ENCODE measurements around the gene AURKAIP1.
A peak's percentile ranks its signal among the peaks of the same experiment; 100 is the strongest.

Gene AURKAIP1

GRCh38 chr1:1328254-1328653 is 46.8 kb downstream of the AURKAIP1 start:
- no peak for DNase-seq (ENCODE audit: low read depth, low spot score)
- ChIA-PET POLR2A (no interaction called here), CTCF (no interaction called here)
- no peak overlapping the region for H3K4me3 ChIP-seq (ENCODE audit: low read depth, low read length)
- no peak for TF ChIP-seq CTCF (IDR thresholded peaks at IDR 0.05; ENCODE audit: insufficient read depth, low read length, missing control alignments)

GRCh38 chr1:1327291-1327690 is 47.7 kb downstream of the AURKAIP1 start:
- H3K4me3 ChIP-seq (ENCODE audit: low read depth, low read length): no peak overlapping the region
- ChIA-PET CTCF (interaction anchor here (2.7 kb wide), 1 partner anchor 45 kb away, joined by 12 read pairs; no protein-coding TSS in a partner anchor), POLR2A (no interaction called here)
- DNase-seq (ENCODE audit: low read depth, low spot score): no peak
- TF ChIP-seq CTCF (IDR thresholded peaks at IDR 0.05; ENCODE audit: insufficient read depth, low read length, missing control alignments): no peak

- no peak for DNase-seq (ENCODE audit: low read depth, low spot score)
- peak overlapping the region; percentile 23 for H3K4me3 ChIP-seq (ENCODE audit: low read depth, low read length)
- POLR2A ChIA-PET: no interaction called here
- CTCF ChIA-PET: interaction anchor here (0.8 to 2.7 kb wide), 4 partner anchors 8 to 46 kb away, joined by 3 to 12 read pairs (median 4); no protein-coding TSS in a partner anchor
- no peak for TF ChIP-seq CTCF (IDR thresholded peaks at IDR 0.05; ENCODE audit: insufficient read depth, low read length, missing control alignments)
These were observed 48.9 kb downstream of the AURKAIP1 start for GRCh38 chr1:1326075-1326605.

GRCh38 chr1:1325288-1326074 is 49.5 kb downstream of the AURKAIP1 start:
- H3K4me3 ChIP-seq (ENCODE audit: low read depth, low read length): peak overlapping the region; percentile 86
- no peak for TF ChIP-seq CTCF (IDR thresholded peaks at IDR 0.05; ENCODE audit: insufficient read depth, low read length, missing control alignments)
- DNase-seq (ENCODE audit: low read depth, low spot score): no peak
- POLR2A ChIA-PET: no interaction called here
- CTCF ChIA-PET: interaction anchor here (0.8 to 2.7 kb wide), 4 partner anchors 9 to 47 kb away, joined by 3 to 12 read pairs (median 4); no protein-coding TSS in a partner anchor

GRCh38 chr1:1324524-1325287 is 50.3 kb downstream of the AURKAIP1 start, which contains the start of the genes CPTP and INTS11:
Gene CPTP (plus strand): TSS chr1:1324802. CDS start chr1:1326911, 2,109 bp downstream.
Gene INTS11 (minus strand): TSS chr1:1324660. CDS start chr1:1324608, 52 bp downstream.
- peak within 1 kb of the TSS; percentile 86 for H3K4me3 ChIP-seq (ENCODE audit: low read depth, low read length)
- DNase-seq (ENCODE audit: low read depth, low spot score): no peak
- TF ChIP-seq CTCF (IDR thresholded peaks at IDR 0.05; ENCODE audit: insufficient read depth, low read length, missing control alignments): no peak
- CTCF ChIA-PET: interaction anchor here (1.1 to 2.7 kb wide), 2 partner anchors 20 to 47 kb away, joined by 4 to 12 read pairs; no protein-coding TSS in a partner anchor
- POLR2A ChIA-PET: no interaction called here
